Lower leg skin (tissue), 3 donors: Measurements from ENCODE around the gene CTNND1.

Source experiments
- CTCF ChIP-seq, 3 donors: fragments of 450-650 bp; IDR thresholded peaks; one replicate each; pipeline ENCODE4 v1.5.1; 2016; ENCODE audit warnings: antibody characterized with exemption in 3 of 3, mild to moderate bottlenecking in 3 of 3, moderate library complexity in 2 of 3
- POLR2A ChIP-seq, 2 donors: fragments of 450-650 bp; IDR thresholded peaks; one replicate each; pipeline ENCODE4 v1.6.1; 2016 to 2017; ENCODE audit warnings: antibody characterized with exemption in 2 of 2, mild to moderate bottlenecking in 1 of 2, moderate library complexity in 1 of 2

GRCh38 chr11:57770793-57771192 is 9.2 kb downstream of the CTNND1 start:
- TF ChIP-seq CTCF (IDR thresholded peaks at IDR 0.05) (no peak), POLR2A (IDR thresholded peaks at IDR 0.05) (no peak)
